Stomach (tissue), 9 donors: ENCODE data around the gene ADAM19. TPM values are rescaled to one million over a fixed set of nuclear protein-coding genes. Genes with fewer than 3 reads are reported as not detected.

Experiments
- DNase-seq, 2 donors: peaks; one replicate each; pipeline versions ENCODE4 v3.0.0 to v3.0.0-alpha.2; 2013 to 2019
- H3K27ac ChIP-seq, 5 donors: fragments of 200-600 bp in 4 of 5; sonication (generic) in 4 of 5; one replicate each; pipeline ENCODE4 v1.5.1; 2013 to 2019; ENCODE audit warnings: mild to moderate bottlenecking in 1 of 5, moderate library complexity in 1 of 5
- H3K27me3 ChIP-seq, 3 donors: fragments of 200-600 bp; sonication (generic); one replicate each; pipeline ENCODE4 v1.5.1; 2017 to 2019; ENCODE audit warnings: mixed run types in 1 of 3
- H3K36me3 ChIP-seq, 4 donors: fragments of 200-600 bp; sonication (generic); 1 replicate in 3 of 4; 2 replicates in 1 of 4; pipeline ENCODE4 v1.5.1; 2016 to 2019
- H3K4me1 ChIP-seq, 4 donors: fragments of 200-600 bp; sonication (generic); one replicate each; pipeline ENCODE4 v1.5.1; 2016 to 2019
- H3K4me3 ChIP-seq, 4 donors: fragments of 200-600 bp; sonication (generic) in 3 of 4; one replicate each; pipeline ENCODE4 v1.5.1; 2016 to 2019; ENCODE audit warnings: mild to moderate bottlenecking in 1 of 4
- H3K9me3 ChIP-seq, 4 donors: fragments of 200-600 bp; sonication (generic); one replicate each; pipeline ENCODE4 v1.5.1; 2016 to 2019
- CTCF ChIP-seq, 7 experiments: fragments of 450-650 bp in 4 of 7; fragments of 200-600 bp in 3 of 7; sonication (generic) in 3 of 7; IDR thresholded peaks; one replicate each; pipeline ENCODE4 v1.5.1; 2016 to 2019; ENCODE audit warnings: antibody characterized with exemption in 7 of 7, control low read depth in 2 of 7, mild to moderate bottlenecking in 1 of 7
- EP300 ChIP-seq: sonication (generic); formaldehyde crosslinking; IDR thresholded peaks from one replicate; pipeline ENCODE4 v1.6.1; 2017; ENCODE audit warnings: antibody characterized with exemption
- POLR2A ChIP-seq, 4 donors: fragments of 450-650 bp; IDR thresholded peaks; one replicate each; pipeline ENCODE4 v1.6.1; 2016; ENCODE audit warnings: antibody characterized with exemption in 4 of 4, control low read depth in 2 of 4, mild to moderate bottlenecking in 1 of 4, moderate library complexity in 1 of 4
- POLR2AphosphoS5 ChIP-seq, 3 donors: sonication (generic); formaldehyde crosslinking; IDR thresholded peaks; one replicate each; pipeline ENCODE4 v1.6.1; 2016; ENCODE audit warnings: antibody characterized with exemption in 3 of 3
- WGBS, 5 donors: extraction: QIAGEN DNeasy Blood & Tissue Kit in 3 of 5; methylation state at CpG; one replicate each; pipeline versions ENCODE4 v1.1.5 to v1.1.7; 2013 to 2018; 5-methylcytosine and 5-hydroxymethylcytosine counted together
- intact Hi-C: fragments of 100-400 bp; cut with DNase I; formaldehyde crosslinking; loops from one replicate; pipeline ENCODE4 v1.15.1; 2023; ENCODE audit warnings: low total_unique reads
- polyA plus RNA-seq, 3 donors: library from polyadenylated mRNA; stranded (reverse); fragments of 200-250 nt; gene quantifications; one replicate each; pipeline ENCODE4 v1.2.3, GENCODE V29; 2013
- total RNA-seq, 5 donors: library from RNA; depleted of rRNA; stranded (reverse); fragments of >200 nt; gene quantifications; one replicate each; pipeline versions ENCODE4 v1.1.0 to v1.2.3, GENCODE V29; 2014 to 2016
- donor health status: healthy with polysubstance abuse.
- donor health status: Bipolar disorder and iron deficiency.
- donor health status: healthy.

ADAM19 gene
- total and polyA plus RNA-seq, 8 donors: 1.2 to 42.8 (median 6.4) TPM

GRCh38 chr5:157558681-157559080, 16.9 kb downstream of the ADAM19 start:
- TF ChIP-seq EP300 (no peak), POLR2AphosphoS5 (IDR thresholded peaks at IDR 0.05) (no peak), CTCF (IDR thresholded peaks at IDR 0.05) (no peak), POLR2A (IDR thresholded peaks at IDR 0.05) (no peak)
- no peaks in the 10 kb centered on the region for H3K36me3 ChIP-seq
- peaks cover 41 to 87% (median 64%) of the 10 kb centered on the region in 4 donors for H3K4me1 ChIP-seq
- no peaks in the 10 kb centered on the region for H3K27me3 ChIP-seq
- DNase-seq: no peak
- WGBS, 5 donors: 18 to 37% (median 31%) methylated on average over 2 of the region's 2 CpGs
- H3K9me3 ChIP-seq: no peaks in the 10 kb centered on the region
- intact Hi-C loops: no loop called here
- peak overlapping the region in 4 of 5 donors; percentile 47 to 86 (median 75) for H3K27ac ChIP-seq
- no peak overlapping the region for H3K4me3 ChIP-seq

GRCh38 chr5:157558041-157558595, 17.5 kb downstream of the ADAM19 start:
- Histone ChIP-seq H3K36me3 (no peaks in the 10 kb centered on the region), H3K9me3 (no peaks in the 10 kb centered on the region), H3K4me1 (peaks cover 37 to 83% (median 61%) of the 10 kb centered on the region in 4 donors), H3K4me3 (no peak overlapping the region), H3K27ac (peak overlapping the region in 4 of 5 donors; percentile 47 to 86 (median 75)), H3K27me3 (no peaks in the 10 kb centered on the region)
- intact Hi-C loops: no loop called here
- WGBS, 5 donors: 53 to 77% (median 67%) methylated on average over 4 of the region's 4 CpGs
- no peak for DNase-seq
- TF ChIP-seq POLR2AphosphoS5 (IDR thresholded peaks at IDR 0.05) (peak in 1 of 3 donors; percentile 51), EP300 (no peak)

GRCh38 chr5:157556615-157557418, 18.8 kb downstream of the ADAM19 start:
- peaks cover 27 to 70% (median 49%) of the 10 kb centered on the region in 4 donors for H3K4me1 ChIP-seq
- WGBS, 5 donors: 86 to 91% (median 91%) methylated on average over 8 of the region's 8 CpGs
- H3K9me3 ChIP-seq: no peaks in the 10 kb centered on the region
- H3K36me3 ChIP-seq: no peaks in the 10 kb centered on the region
- H3K4me3 ChIP-seq: no peak overlapping the region
- H3K27me3 ChIP-seq: no peaks in the 10 kb centered on the region
- H3K27ac ChIP-seq: peak overlapping the region in 4 of 5 donors; percentile 18 to 86 (median 75)
- TF ChIP-seq EP300 (no peak), CTCF (IDR thresholded peaks at IDR 0.05) (no peak), POLR2AphosphoS5 (IDR thresholded peaks at IDR 0.05) (no peak), POLR2A (IDR thresholded peaks at IDR 0.05) (no peak)
- intact Hi-C loops: no loop called here
- no peak for DNase-seq

GRCh38 chr5:157555037-157555640, 20.4 kb downstream of the ADAM19 start:
- no peak overlapping the region for H3K4me3 ChIP-seq
- peak overlapping the region; percentile 35 to 85 (median 64) for H3K27ac ChIP-seq
- no peaks in the 10 kb centered on the region for H3K36me3 ChIP-seq
- H3K27me3 ChIP-seq: no peaks in the 10 kb centered on the region
- 41 to 54% (median 47%) methylated on average over 4 of the region's 4 CpGs for WGBS, 5 donors
- no peak for TF ChIP-seq POLR2AphosphoS5 (IDR thresholded peaks at IDR 0.05)
- TF ChIP-seq EP300: no peak
- no peak for TF ChIP-seq CTCF (IDR thresholded peaks at IDR 0.05)
- TF ChIP-seq POLR2A (IDR thresholded peaks at IDR 0.05): no peak
- DNase-seq: no peak
- H3K4me1 ChIP-seq: peaks cover 16 to 63% (median 34%) of the 10 kb centered on the region in 4 donors
- intact Hi-C loops: no loop called here
- H3K9me3 ChIP-seq: no peaks in the 10 kb centered on the region
